GM21367 (cell line): ENCODE measurements around the gene CERS6.
A peak's percentile ranks its signal among the peaks of the same experiment; 100 is the strongest.

Source experiments
- ATAC-seq: cut with Tn5 transposase; IDR thresholded peaks from one replicate; pipeline ENCODE4 v1.9.1; 2021; ENCODE audit not compliant: unreplicated experiment

Gene CERS6

DNA sequence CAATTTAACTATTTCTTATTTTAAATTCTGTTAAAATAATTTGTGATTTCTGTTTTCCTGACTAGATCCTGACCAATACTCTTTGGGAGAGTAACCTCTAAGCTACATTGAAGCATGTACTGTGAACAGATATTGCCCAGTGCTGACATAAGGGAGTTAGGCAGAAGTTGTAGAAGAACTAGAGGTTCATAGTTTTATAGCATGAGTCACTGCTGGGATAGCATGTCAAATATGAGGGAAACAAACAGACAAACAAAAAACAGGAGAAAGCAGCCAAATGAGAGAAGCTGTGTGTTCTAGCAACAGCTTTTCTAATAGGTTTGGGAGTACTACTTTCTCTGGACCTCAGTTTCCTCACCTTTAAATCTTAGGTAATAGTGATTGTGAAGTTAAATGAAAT is 72.4 kb downstream of the CERS6 start:
- ATAC-seq, result no peak

DNA sequence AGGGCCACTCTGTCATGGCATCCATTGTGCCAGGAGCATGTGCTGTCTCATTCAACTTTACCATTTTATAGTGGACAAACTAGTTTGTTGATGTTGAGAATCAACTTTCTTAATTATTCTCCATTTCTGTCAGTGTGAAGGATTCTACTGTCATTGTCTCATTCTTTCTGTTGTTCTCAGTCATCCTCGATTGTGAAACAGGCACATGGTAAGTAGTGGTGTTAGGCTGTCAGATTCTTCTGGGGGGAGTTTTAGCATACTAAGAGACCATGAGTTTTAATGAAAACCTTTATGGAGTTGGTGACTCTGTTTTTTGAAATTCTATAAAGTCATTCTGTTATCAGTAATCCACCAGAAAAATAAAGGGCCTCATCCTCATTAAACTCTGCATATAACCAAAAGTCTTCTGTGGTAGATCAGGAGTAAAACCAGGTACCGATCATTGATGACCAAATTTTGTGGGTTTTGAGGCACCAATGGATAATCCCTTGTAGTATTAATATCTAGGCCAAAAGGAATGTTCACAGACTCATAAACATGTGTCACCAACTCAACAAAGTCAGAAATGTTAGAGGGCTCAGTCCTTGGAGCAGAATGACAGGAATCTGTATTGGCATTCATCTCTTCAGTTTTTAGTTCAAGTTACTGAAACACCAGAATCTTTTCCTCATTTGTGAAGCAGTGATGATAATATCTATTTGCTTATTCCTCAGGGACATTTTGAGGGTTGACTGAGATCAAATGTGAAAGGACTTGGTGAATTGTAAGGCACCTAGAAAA is 73.2 kb downstream of the CERS6 start:
- no peak for ATAC-seq

DNA sequence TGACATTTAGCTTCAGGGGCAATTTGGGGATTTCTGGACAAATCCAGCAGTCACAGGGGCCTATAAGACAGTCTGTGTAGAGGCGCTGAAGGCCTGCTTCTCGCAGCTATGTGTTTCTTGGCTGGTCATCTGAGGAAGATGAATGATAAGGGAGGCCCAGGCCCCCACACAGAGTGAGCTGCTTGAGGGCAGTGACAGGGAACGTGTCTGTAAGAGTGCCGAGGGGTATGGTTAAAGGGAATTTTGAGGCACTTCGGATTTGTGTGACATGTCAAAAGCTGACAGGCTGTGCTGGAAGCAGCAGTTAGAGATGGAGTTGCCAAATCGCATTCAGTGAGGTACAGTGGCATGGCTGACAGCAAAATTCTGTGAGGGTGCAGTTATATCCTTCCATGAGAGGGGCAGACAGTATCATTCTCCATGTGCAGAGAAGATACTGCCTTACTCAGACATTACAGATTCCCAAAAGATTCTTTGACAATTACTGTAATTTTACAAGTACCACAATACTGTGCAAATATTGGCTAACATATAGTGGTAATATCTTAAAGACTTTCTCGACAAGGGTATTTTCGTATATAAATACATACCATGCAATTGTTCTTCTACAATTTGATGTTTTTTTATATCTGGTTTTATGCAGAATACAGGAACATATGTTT is 74.0 kb downstream of the CERS6 start:
- no peak for ATAC-seq

DNA sequence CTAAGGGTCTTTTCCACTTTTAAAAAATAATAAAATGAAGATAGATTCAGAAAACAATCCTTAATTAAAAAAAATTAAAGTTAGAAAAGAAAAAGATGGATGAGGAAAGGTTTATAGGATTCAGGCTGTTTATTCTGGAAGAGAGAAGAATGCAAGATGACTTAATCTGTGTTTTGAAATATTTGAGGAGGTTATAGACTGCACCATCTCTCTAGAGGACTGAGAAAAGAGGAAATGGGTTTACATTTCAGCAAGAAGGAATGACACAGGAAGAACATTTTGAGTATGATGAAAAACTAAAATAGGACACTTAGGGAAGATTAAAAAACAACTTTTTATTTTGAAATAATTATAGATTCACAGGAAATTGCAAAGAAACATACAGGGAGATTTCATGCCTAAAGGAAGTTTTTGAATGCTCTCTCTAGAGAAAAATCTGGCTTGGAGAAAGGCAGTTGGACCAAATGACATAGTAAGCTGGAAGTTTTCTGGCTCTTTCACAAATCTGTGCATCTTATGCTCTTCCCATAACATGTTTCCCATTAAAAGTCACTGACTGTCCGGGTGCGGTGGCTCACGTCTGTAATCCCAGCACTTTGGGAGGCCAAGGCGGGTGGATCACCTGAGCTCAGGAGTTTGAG is 75.0 kb downstream of the CERS6 start:
- ATAC-seq, result no peak

DNA sequence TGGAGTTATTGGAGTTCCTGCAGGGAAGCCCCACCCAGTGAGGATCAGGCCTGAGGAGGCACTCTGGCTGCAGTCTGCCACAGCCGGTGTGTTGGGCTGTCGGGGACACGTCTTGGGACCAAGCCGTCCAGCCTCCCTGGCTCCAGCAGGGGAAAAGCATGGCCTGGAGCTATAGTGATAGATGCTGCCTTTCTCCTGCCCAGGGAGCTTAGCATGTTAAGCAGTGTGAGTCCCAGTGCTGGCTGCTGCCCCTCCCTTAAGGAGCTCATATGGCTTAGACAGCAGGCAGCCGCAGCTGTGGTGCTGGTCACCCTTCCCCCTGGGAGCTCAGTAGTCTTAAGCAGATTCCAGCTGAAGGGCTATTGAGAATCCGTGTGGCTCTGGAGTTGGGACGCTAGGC is 78.9 kb downstream of the CERS6 start:
- ATAC-seq, result no peak

DNA sequence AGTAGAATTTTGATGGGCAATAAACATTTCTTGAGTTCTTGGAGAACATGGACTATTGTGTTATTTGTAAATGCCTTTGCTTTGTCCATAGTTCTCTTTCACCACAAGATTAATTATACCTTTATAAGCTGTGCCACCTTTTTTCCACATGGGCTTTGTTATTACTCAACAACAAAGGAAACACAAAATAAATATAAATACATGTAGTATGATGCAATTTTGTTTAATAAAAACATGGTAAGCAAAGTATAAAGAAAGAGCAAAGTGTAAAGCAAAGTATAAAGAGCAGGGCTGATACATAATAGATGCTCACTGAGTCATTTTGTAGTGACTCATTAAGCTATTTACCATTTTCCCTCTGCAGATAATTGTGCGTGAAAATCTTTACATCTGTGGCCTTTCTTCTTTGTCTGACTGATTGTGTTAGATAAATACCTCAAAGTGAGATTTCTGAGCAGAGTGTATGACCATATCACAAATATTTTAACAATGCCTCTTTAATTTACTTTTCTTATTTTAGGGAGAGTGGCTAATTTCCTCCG is 80.9 kb downstream of the CERS6 start:
- no peak for ATAC-seq

DNA sequence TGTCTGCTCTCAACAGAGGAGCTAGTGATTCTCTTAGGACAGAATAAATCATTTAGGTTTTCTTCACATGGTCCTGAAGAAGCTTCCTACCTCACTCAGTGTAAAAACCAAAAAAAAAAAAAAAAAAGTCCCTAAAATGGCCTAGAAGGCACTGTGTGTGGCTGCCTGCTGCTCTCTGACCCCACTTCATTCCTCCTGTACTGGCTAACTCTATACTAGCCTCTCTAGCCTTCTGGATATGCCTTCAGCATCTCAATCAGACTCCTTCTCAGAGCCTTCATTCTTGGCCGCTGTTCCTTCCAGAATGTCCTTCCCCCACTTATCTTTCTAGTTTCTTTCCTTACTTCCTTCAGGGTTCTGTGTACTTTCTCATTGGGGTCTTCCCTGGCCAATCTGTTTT is 82.1 kb downstream of the CERS6 start:
- ATAC-seq, result no peak

DNA sequence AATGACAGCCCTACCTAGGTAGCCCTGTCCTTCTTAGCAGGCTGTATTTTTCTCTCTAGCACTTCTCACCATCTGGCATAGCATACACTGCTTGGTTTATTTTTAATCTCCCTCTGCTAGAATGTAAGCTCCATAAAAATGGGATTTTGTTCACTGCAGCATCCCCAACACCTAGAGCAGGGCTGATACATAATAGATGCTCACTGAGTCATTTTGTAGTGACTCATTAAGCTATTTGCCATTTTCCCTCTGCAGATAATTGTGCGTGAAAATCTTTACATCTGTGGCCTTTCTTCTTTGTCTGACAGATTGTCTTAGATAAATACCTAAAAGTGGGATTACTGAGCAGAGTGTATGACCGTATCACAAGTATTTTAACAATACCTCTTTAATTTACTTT is 82.5 kb downstream of the CERS6 start:
- no peak for ATAC-seq

DNA sequence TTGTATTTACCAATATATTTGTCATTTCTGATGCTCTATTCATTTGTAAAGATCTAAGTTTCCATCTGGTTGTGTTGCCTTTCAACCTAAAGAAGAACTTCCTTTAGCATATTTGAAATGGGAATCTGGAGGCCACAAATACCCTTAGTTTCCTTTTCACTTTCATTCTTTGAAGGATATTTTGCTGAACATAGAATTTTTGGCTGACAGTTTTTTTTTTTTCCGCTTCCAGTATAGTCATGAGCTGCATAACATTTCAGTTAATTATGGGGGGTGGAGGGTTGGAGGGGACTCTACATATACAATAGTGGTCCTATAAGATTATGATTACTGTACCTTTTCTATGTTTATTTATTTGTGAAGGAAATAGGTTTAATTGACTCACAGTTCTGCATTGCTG is 83.9 kb downstream of the CERS6 start:
- ATAC-seq, result no peak

DNA sequence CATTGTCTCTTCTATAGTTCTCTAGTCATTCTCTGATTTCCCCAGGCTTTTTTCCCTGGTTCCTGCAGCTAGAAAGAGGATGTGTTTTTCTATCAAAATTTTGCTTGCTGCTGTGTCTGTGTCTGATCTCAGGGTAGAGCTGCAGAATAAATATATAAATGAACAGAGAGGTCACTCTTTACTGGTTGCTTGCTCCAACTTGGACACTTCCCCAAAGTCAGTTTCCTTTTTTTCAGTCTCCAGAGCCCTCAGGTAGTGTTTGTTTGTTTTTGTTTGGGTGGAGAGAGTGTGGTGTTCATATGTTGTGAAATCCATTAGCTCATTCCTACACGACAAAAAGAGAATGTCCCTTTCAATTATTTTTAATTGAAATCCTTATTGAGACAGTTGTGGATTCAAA is 85.8 kb downstream of the CERS6 start:
- ATAC-seq, result no peak

DNA sequence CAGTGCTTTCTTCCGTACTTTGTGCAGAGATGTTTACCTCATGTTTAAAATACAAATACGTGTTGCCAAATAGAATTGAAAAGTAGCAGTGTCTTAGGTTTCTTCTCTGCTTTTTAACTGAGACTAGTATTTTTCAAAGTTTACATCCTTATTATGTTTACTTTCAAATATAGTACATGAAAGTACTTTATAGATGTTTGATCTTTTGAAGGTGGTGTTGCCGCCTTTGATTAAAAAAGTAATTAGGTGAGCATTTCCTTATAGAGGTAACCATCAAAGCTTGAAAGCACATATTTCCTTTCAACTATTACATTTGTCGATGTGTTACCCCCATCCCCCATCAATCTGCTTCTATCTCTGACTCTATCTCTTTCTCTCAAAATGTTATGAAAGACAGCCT is 87.0 kb downstream of the CERS6 start:
- no peak for ATAC-seq

DNA sequence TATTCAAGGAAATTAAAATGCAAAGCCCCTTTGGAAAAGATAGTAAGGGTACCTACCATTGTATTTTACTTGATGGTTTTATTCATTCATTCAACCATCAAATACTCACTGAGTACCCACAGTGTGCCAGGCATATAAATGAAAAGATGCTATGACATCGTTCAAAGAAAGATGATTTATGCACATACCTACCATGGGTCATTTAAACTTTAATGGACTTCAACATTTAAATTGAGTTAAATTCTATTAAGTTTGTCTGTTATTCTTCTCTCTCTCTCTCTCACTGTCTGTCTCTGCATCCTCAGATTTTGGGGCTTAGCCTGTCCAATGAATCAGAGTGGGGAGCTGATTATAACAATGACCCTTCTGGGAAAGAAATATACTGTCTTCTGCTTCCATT is 87.9 kb downstream of the CERS6 start:
- ATAC-seq, result no peak

DNA sequence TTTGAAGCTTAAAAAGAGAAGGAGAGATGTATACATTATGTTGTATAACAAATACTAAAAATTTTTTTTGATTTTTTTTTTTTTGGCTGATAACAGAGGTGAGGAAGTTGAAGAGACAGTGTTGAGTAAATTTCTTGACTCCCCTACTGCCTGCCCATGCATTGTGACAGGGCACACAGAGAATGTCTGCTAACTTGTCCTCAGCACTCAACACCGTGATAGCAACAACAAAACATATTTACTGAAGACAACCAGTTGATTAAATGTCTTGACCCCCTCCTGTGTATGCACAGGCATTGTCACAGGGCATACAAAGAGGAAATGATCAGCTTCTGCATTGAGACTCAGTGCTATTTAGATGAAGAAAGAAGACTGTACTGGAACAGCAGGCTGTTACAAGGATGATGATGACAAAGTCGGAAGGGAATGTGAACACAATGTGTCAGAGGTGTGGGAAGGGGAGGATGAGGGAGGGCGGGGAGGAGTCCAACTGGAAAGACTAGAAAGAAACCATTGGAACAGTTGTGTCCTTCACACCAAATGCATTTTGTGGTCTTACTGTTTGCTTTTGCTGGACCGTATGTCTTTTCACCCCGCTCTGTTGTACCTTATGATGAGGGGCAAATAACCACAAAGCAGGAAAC is 89.5 kb downstream of the CERS6 start:
- ATAC-seq, result no peak

DNA sequence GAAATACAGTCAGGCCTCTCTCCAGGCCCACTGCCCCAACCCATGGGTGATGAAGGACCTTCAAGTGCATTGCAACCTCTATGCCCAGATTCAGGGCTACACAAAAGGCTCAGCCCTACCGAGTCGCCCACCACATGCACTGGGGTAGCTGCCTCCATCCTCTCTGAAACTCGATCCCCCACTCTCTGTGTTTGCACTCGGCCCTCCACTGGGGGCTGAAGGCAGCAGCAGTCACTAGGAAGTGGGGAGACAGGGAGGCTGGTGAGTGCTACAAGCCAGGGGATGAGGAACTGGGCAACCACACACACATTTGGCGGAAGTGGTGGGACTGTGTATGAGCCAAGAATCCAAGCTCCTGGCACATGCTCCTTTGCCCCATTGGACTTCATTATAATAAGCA is 94.6 kb downstream of the CERS6 start:
- no peak for ATAC-seq

DNA sequence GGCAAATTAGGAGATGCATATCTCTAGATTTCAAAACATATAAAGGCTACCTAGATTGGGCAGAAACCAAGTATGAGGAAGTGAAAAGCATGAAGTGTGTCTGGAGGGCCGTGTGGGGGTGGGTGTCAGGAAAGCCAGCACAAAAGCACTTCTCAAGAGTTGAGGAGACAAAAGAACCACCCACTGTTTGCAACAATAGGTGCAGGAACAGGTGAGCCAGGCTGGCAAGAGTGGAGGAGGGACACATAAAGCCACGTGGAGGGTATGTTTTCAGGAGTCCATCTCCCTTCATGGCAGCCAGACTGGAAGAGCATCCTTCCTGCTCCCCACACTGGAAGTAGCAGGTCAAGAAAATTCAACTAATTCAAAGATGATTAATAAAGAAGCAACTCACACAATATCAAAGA is 96.4 kb downstream of the CERS6 start:
- ATAC-seq, result peak; percentile 96

DNA sequence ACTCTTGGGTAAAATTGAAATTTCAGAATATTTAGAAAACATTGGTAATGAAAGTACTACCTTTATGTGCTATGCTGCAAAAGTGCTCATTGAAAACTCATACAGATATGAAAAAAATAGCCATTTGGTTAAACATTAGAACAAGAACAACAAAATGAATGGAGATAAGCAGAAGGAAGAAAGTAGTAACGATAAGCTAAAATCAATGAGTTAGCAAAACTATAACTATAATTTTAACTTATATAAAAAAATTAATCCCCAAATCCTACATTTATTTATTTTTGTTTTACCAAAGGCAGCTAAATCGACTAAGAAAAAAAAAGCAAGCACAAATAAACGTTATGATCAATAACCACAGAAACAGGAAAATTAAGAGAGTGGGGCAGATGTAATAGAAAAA is 99.2 kb downstream of the CERS6 start:
- no peak for ATAC-seq

DNA sequence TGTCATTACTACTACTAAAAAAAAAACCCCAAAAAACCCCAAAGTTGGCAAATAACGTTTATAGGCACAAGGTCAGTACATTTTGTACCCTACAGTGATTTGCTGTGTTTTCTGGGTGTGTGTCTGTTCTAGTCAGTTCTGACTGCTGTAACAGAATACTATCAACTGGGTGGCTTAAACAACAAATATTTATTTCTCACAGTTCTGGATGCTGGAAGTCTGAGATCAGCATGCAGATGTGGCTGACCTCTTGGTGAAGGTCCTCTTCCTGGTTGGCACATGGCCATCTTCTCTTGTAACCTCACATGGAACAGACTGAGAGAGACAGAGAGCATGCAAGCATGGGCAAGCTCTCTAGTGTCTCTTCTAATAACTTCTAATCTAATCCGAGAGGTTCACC is 103.1 kb downstream of the CERS6 start:
- ATAC-seq, result no peak

DNA sequence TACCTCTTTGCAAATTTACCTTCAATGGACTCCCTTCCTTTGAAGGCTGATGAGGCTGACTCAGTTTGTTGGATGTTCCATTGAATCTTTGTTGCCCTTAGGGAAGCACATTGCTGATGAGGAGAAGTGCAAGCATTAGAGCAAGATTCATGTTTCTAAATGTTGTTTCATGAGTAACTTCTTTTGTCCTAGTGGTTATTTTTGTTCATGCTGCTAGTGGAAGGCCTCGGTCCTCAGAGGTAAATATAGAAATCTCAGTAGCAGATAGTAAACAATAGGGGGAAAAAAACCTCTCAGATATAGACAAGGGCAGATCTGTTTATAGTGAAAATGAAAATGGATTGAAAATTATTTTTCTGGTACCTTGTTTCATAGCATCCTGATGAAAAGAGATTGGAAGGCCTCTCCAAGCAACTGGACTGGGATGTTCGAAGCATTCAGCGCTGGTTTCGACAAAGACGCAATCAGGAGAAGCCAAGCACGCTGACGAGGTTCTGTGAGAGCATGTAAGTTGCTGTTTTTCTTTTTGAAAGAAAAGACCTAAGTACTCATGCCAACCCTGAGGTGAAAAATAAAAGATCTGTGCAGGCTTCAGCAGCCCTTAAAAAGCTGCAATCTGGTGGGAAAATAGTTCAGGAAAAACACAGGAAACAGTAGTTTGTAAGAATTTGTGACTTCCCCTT is 104.9 kb downstream of the CERS6 start:
- peak; percentile 66 for ATAC-seq

DNA sequence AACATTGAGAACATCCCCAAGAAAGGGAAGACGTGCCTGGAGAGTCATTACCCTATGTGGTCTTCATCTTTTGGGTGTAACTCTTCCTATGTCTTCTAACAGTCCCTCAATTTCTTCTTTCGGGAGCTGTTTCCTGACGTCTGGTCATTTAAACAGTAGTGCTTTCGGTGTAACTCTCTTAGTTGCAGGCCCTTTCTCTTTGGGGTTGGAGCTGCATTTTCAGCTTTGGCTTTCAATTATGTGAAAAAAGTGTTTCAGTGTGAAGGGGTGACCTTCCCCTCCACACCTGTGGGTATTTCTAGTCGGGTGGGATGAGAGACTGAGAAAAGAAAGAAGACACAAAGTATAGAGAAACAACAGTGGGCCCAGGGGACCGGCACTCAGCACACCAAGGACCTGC is 105.9 kb downstream of the CERS6 start:
- ATAC-seq, result no peak

DNA sequence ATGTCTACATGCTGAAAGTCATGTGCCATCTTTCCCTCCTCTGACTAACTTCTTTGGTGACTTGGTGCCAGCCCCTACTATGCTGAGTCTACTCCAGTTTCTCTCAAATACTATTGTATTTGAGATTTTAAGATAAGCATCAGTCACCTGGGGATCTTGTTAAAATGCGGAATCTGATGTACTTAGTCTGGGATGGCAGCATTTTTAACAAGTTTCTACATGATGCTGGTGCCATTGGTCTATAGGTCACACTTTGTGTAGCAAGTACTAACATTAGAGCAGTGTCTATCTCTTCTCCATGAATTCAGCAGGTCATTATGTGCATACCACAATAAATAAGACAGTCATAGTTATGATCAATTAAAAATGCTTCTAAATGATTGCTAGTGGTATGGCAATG is 106.9 kb downstream of the CERS6 start:
- ATAC-seq, result no peak

DNA sequence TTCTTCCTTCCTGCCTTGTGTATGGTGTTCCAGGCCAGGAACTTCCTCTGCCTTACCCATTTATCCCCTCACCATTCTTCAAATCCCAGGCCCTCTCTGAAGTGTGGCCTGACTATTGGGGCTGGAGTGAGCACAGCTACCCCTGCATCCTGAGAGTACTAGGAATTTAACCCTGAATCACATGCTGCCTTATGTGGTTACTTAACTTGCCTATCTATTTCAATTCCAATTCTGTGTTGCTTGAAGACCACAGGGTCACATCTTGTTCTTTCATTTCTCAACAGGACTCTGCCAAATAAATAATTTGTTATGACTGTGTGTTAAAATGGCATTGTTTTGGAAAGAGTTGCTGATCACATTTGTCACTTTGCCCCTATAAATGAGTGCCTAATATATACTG is 108.6 kb downstream of the CERS6 start:
- ATAC-seq, result no peak
